ENCODE data around the gene ALAD. TPM values are rescaled to one million over a fixed set of nuclear protein-coding genes. Genes with fewer than 3 reads are reported as not detected.

Gene ALAD
- polyA plus RNA-seq, 1 experiment, result 11.8 TPM

DNA sequence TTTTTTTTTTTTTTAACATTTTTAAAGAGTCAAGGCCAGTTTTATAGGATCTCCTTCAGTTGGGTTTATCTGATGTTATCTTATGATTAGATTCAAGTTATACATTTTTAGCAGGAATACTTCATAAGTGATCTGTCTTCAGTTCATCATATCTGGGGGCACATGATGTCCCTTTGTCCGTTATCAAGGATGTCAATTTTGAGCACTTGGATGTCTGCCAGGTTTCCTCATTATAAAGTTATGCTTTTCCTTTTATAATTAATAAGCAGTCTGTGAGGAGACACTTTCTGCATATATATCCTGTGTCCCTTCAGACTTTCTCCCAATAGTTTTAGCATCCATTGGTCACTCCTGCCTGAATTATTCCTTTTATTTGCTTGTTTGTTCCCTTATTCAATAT, 36.1 kb downstream of the ALAD start:
- POLR2A ChIA-PET, result no interaction called here
- TF ChIP-seq, protein P1, sequence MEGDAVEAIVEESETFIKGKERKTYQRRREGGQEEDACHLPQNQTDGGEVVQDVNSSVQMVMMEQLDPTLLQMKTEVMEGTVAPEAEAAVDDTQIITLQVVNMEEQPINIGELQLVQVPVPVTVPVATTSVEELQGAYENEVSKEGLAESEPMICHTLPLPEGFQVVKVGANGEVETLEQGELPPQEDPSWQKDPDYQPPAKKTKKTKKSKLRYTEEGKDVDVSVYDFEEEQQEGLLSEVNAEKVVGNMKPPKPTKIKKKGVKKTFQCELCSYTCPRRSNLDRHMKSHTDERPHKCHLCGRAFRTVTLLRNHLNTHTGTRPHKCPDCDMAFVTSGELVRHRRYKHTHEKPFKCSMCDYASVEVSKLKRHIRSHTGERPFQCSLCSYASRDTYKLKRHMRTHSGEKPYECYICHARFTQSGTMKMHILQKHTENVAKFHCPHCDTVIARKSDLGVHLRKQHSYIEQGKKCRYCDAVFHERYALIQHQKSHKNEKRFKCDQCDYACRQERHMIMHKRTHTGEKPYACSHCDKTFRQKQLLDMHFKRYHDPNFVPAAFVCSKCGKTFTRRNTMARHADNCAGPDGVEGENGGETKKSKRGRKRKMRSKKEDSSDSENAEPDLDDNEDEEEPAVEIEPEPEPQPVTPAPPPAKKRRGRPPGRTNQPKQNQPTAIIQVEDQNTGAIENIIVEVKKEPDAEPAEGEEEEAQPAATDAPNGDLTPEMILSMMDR (IDR thresholded peaks at IDR 0.05; ENCODE audit: low read depth, low read length), result no peak

DNA sequence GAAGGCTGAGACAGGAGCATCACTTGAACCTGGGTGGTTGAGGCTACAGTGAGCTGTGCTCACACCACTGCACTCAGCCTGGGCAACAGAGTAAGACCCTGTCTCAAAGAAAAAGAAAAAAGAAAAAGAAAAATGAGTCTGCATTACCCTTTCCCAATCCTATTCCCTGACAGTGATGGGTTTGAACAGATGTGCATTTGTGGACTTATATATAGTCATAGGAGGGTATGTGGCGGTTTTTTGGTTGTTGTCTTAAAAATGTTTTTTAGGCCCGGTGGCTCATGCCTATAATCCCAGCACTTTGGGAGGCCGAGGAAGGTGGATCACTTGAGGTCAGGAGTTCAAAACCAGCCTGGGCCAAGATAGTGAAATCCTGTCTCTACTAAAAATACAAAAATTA, 37.7 kb downstream of the ALAD start:
- no peak overlapping the region for H3K4me3 ChIP-seq (ENCODE audit: low read depth, low read length)
- TF ChIP-seq, protein P1 (IDR thresholded peaks at IDR 0.05; ENCODE audit: low read depth, low read length), result no peak
- no peaks in the 10 kb centered on the region; the same call in 1 of the 2 replicates for H3K9me3 ChIP-seq (ENCODE audit: control insufficient read depth, insufficient read depth, low read length)
- ChIA-PET POLR2A (no interaction called here), CTCF (no interaction called here)
- DNase-seq (ENCODE audit: low read depth, low spot score), result no peak
- H3K27me3 ChIP-seq (ENCODE audit: control insufficient read depth, insufficient read depth, low read length), result peaks cover 21% of the 10 kb centered on the region
- no peak overlapping the region for H3K27ac ChIP-seq (ENCODE audit: low read depth, low read length)

More for the DNA sequence above, 36.1 kb downstream of the ALAD start:
- H3K9me3 ChIP-seq (ENCODE audit: control insufficient read depth, insufficient read depth, low read length), result no peaks in the 10 kb centered on the region; the same call in 1 of the 2 replicates
- no peak for DNase-seq (ENCODE audit: low read depth, low spot score)
- no peak overlapping the region for H3K4me3 ChIP-seq (ENCODE audit: low read depth, low read length)
- H3K27me3 ChIP-seq (ENCODE audit: control insufficient read depth, insufficient read depth, low read length), result peaks cover 12% of the 10 kb centered on the region
- no peak overlapping the region for H3K27ac ChIP-seq (ENCODE audit: low read depth, low read length)
- CTCF ChIA-PET, result interaction anchor here (0.6 to 0.8 kb wide), 3 partner anchors 39 to 81 kb away, joined by 3 to 4 read pairs (median 3); no protein-coding TSS in a partner anchor

DNA sequence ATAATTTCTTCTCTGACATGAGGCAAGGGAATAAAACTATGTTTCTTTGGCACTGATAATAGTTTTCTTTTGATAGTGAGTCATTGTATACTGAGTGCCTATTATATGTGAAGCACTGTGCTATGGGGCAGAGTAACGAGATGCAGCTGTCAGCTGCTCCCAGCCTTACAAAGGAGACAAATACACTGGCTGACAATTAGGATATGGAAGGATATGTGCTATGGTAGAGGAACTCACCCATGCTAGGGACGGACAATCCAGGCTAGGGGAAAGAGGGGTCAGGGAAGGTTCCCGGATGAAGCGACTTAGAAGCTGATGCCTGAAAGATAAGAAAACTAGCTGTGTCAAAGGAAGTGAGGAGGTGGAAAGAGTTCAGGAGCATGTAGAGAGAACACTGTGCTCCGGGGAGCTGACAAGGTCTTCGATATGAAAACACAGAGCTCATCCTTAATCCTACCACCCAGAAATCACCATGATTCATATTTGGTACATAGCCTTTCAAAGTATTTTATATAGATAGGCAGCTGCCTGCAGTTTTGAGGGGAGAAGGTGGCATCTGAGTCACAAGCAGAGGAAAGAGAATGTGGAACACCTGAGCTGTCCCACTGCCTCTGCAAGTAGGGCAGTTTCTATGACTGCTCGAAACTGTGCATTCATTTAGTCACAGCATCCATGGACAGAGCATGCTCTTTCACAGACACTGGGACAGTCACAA, 39.6 kb downstream of the ALAD start:
- Histone ChIP-seq H3K27ac (ENCODE audit: low read depth, low read length) (no peak overlapping the region), H3K9me3 (ENCODE audit: control insufficient read depth, insufficient read depth, low read length) (no peaks in the 10 kb centered on the region; the same call in 1 of the 2 replicates), H3K27me3 (ENCODE audit: control insufficient read depth, insufficient read depth, low read length) (peaks cover 30% of the 10 kb centered on the region), H3K4me3 (ENCODE audit: low read depth, low read length) (no peak overlapping the region)
- POLR2A ChIA-PET, result interaction anchor here (0.5 to 0.9 kb wide), 3 partner anchors 9 to 86 kb away, joined by 3 to 6 read pairs (median 3); partner anchors contain the start of genes CDC26, PRPF4 and WDR31
- TF ChIP-seq, protein P1 (IDR thresholded peaks at IDR 0.05; ENCODE audit: low read depth, low read length), result no peak
- CTCF ChIA-PET, result interaction anchor here (0.6 to 1.1 kb wide), 2 partner anchors 17 to 39 kb away, joined by 3 read pairs; partner anchors contain the start of gene ALAD
- peak; percentile 13 for DNase-seq (ENCODE audit: low read depth, low spot score)

DNA sequence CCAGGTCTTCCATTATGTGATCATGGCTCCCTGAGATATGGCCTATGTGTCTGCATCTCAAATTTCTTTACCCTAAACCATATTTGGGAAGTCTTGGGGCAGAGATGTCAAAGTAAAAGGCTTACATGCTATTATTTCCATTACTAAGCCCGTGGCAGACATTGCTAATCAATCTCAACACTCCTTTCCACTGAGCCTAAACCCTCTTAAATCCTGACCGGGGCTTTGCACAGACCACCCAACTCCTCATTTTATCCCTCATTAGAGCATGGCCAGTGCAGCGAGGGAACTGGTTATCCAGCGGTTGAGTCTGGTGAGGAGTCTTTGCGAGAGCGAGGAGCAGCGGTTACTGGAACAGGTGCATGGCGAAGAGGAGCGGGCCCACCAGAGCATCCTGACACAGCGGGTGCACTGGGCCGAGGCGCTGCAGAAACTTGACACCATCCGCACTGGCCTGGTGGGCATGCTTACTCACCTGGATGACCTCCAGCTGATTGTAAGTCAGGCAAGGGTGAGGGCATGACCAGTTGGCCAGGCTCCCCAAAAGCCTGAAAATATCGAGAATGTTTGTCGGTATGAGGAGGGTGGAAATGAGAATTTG, 40.7 kb downstream of the ALAD start:
- no peak overlapping the region for H3K4me3 ChIP-seq (ENCODE audit: low read depth, low read length)
- ChIA-PET CTCF (no interaction called here), POLR2A (no interaction called here)
- H3K27me3 ChIP-seq (ENCODE audit: control insufficient read depth, insufficient read depth, low read length), result peaks cover 32% of the 10 kb centered on the region
- DNase-seq (ENCODE audit: low read depth, low spot score), result no peak
- no peak overlapping the region for H3K27ac ChIP-seq (ENCODE audit: low read depth, low read length)
- no peaks in the 10 kb centered on the region; the same call in 1 of the 2 replicates for H3K9me3 ChIP-seq (ENCODE audit: control insufficient read depth, insufficient read depth, low read length)
- TF ChIP-seq, protein P1 (IDR thresholded peaks at IDR 0.05; ENCODE audit: low read depth, low read length), result no peak

DNA sequence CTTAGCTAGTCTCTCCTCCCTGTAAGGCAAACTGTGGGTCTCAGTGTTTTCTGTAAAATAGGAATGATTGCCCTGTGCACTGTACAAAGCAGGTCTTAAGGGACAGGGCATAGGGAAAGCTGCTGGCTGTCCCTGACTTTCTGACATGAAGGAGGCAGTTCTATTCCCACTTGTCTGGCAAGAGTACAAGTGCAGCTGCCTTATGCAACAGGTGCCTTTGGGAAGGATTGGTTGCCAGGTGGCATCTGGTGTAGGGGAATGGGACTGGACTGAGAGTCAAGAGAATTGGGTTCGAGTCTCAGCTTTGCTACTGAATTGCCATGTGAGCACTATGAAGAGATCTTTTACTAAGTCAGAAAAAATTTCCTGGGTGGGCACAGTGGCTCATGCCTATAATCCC, 41.7 kb downstream of the ALAD start:
- Histone ChIP-seq H3K9me3 (ENCODE audit: control insufficient read depth, insufficient read depth, low read length) (no peaks in the 10 kb centered on the region; the same call in 1 of the 2 replicates), H3K27ac (ENCODE audit: low read depth, low read length) (no peak overlapping the region), H3K27me3 (ENCODE audit: control insufficient read depth, insufficient read depth, low read length) (peaks cover 35% of the 10 kb centered on the region), H3K4me3 (ENCODE audit: low read depth, low read length) (no peak overlapping the region)
- no peak for DNase-seq (ENCODE audit: low read depth, low spot score)
- ChIA-PET CTCF (no interaction called here), POLR2A (interaction anchor here (0.6 kb wide), 2 partner anchors 11 to 42 kb away, joined by 3 read pairs; no protein-coding TSS in a partner anchor)
- TF ChIP-seq, protein P1 (IDR thresholded peaks at IDR 0.05; ENCODE audit: low read depth, low read length), result no peak
